HG03025 (cell line): Measurements from ENCODE around the gene GTPBP4.
A peak's percentile ranks its signal among the peaks of the same experiment; 100 is the strongest.
"Not testable (repeated sequence)": the region's sequence is repeated elsewhere in the genome, so short reads cannot be mapped to it uniquely, and the experiment has no call there.

Experiments
- ATAC-seq: cut with Tn5 transposase; IDR thresholded peaks from one replicate; pipeline ENCODE4 v1.9.1; 2021; ENCODE audit warnings: mild to moderate bottlenecking, moderate library complexity; ENCODE audit not compliant: unreplicated experiment, low FRiP score

GTPBP4 gene

DNA sequence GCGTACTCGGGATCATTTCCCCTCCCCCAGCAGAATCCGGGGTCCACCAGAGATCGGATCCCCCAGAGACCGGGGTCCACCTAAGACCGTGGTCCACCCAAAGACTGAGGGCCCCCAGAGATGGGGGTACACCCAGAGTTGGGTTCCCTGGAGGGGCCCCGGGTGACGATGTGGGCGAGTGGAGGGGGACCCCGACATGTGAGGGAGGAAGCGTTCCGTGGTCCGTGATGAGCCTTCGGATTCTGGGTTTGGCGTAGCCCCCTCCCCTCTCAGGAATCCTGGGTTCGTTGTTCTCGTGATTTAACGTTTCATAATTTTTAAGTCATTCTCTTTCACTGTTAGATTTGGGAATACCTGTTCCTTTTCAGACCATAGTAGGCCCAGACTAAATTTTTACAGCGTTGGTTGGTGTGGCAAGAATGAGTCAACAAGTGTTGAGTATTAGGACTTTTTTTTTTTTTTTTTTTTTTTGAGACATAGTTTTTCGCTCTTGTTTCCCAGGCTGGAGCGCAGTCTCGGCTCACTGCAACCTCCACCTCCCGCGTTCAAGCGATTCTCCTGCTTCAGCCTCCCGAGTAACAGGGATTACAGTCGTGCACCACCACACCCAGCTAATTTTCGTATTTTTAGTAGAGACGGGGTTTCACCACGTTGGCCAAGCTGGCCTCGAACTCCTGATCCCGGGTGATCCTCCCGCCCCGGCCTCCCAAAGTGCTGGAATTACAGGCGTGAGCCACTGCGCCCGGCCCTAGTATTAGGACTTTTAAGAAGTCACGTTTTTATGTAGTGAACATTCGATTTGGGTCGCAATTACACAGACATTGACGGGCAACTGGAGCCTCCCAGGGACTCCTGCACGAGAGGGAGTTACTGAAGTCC, 672 bp downstream of the GTPBP4 start:
- peak; percentile 19 for ATAC-seq

DNA sequence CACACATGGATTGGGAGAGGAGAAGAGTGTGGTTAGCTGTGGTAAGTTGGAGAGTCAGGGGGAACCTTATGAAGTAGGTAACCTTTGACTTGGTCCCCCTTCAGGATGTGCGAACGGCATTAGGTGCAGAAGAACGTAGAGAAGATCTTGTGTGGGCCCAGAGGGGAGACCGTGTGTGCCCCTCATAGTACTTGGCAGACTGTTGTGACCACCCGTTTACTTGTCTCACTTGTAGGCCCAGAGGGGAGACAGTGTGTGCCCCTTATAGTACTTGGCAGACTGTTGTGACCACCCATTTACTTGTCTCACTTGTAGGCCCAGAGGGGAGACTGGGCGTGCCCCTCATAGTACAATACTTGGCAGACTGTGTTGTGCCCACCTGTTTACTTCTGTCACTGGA, 2.6 kb downstream of the GTPBP4 start:
- no peak for ATAC-seq

DNA sequence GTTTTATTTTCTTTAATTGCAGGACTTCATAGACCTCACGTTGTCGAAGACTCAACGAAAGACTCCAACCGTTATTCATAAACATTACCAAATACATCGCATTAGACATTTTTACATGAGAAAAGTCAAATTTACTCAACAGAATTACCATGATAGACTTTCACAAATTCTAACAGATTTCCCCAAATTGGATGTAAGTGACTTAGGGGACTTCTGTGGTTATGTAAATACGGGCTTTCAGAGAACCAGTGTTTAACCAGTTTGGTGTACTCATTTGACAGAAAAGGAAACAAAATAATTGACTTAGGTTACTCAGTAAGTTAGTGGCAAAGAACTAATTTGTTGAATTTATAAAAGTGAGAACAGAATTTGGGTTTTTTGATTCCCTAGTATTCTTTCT, 4.2 kb downstream of the GTPBP4 start:
- ATAC-seq = no peak

DNA sequence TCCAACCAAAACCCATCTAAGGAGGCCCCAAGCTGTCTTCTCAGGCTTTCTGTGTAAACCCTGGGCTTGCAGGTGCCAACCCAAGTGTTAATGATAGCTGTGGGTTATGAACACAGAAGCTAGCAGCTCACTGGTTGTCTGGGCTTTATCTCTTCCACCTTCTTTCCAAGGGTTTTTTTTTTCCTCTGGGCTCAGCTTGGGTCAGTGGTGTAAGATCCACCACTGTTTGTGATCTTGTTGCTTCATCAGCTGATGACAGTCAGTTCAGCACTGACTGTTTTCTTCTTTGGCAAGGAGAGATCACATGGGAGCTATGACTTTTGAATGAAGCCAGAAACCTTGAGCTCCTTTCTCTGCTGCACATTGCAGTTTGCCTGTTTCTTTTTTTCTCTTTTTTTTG, 4.6 kb downstream of the GTPBP4 start:
- ATAC-seq = no peak

GRCh38 chr10:994836-995558, 6.8 kb downstream of the GTPBP4 start:
- no peak for ATAC-seq

- ATAC-seq = no peak
Measured at GRCh38 chr10:995559-995926, 7.3 kb downstream of the GTPBP4 start.

DNA sequence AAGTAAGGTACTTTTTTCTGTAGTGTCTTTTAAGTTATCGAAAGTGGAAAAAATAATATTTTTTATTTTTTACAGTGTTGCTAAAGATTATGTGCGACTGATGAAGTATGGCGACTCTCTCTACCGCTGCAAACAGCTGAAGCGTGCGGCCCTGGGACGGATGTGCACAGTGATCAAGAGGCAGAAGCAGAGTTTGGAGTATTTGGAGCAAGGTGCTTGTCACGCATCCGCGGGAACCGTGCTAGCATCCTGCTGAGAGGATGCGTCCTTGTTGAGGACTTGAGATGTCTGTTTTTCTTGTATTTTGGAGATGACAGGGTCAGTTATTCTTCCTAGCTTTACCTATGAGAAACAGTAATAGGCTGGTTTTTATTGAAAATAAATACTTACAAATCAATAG, 7.8 kb downstream of the GTPBP4 start:
- no peak for ATAC-seq

GRCh38 chr10:997266-998022, 9.2 kb downstream of the GTPBP4 start:
- ATAC-seq = no peak

GRCh38 chr10:1002425-1003006, 14.3 kb downstream of the GTPBP4 start:
- ATAC-seq = no peak

- ATAC-seq = no peak
Measured at GRCh38 chr10:1003884-1004670, 15.8 kb downstream of the GTPBP4 start.

- ATAC-seq = no peak
Measured at GRCh38 chr10:1006573-1006972, 18.3 kb downstream of the GTPBP4 start.

- no peak for ATAC-seq
Measured at GRCh38 chr10:1007583-1007982, 19.3 kb downstream of the GTPBP4 start.

DNA sequence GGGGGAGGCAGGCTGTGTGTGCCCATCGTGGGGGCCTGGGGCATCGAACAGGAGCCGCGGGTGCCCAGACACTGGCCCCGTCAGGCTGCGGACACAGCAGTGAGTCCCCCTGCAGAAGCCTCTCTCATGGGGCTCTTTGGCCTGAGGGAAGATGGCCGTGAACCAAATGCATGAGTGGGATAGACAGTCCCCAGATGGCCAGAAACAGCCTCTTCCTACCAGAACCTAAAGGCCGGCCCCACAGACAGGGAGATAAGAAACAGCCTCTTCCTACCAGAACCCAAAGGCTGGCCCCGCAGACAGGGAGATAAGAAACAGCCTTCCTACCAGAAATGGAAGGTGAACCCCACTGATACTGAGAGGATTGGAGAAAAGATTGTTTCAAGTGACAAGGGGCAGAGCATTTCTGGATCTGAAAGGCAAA, 20.8 kb downstream of the GTPBP4 start:
- ATAC-seq = no peak

DNA sequence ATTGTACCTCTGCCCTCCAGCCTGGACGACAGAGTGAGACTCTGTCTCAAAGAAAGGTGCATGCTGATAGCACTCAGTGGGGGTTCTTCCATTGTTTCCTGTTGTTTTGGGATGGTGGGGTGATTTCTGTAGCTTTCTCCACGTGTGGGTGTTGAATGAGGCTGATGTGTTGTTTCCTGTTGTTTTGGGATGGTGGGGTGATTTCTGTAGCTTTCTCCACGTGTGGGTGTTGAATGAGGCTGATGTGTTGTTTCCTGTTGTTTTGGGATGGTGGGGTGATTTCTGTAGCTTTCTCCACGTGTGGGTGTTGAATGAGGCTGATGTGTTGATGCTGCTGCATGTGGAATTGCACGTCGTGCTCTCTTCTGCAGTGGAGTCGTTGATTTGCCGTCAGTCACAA, 21.7 kb downstream of the GTPBP4 start:
- not testable (repeated sequence) for ATAC-seq

DNA sequence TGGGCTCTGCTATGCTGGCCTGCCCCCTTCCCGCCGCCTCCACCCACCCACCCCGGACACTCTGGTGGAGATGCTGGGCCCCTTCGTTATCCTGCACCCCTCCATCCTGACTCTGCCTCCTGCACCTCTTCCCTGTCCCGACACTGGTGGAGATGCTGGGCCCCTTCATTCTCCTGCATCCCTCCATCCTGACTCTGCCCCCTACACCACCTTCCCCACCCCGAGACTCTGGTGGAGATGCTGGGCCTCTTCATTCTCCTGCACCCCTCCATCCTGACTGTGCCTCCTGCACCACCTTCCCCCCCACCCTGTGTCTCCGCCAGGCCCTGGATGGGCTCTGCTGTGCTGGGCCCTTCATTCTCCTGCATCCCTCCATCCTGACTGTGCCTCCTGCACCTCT, 22.5 kb downstream of the GTPBP4 start:
- ATAC-seq = no peak

DNA sequence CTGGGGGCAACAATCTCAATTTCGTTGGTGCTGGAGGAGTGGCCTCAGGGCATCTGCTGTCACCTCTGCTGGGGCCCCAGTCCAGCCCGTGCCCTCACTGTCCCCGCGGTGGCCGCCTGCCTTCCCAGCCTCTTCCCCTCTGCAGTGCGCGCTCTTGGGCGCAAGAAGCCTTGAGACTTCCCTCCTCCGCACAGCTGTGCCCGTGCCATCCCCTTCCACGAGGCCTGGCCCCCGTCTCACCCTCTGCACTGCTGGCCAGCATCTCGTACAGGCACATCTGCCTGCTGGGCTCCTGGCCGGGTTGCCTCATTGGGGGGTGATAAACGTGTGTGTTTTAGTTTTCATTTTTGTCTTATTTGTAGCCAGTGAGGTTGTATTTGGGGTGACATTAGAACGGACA, 23.5 kb downstream of the GTPBP4 start:
- ATAC-seq = no peak

DNA sequence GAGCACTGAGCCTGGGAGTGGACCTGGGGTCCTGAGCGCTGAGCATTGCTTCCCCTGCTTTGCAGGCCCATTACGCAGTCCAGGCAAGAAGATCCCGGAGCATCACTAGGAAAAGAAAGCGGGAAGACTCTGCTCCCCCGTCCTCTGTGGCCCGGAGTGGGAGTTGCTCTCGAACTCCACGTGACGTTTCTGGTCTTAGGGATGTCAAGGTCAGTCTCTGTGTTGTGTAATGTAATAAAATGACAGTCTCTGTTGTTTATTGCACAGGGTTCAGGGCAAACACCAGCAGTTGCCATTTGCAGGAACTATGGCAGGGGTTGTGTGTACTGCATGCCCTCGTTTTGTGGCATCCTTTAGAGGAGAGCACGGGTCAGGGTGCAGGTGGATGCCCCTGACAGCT, 27.5 kb downstream of the GTPBP4 start:
- no peak for ATAC-seq

DNA sequence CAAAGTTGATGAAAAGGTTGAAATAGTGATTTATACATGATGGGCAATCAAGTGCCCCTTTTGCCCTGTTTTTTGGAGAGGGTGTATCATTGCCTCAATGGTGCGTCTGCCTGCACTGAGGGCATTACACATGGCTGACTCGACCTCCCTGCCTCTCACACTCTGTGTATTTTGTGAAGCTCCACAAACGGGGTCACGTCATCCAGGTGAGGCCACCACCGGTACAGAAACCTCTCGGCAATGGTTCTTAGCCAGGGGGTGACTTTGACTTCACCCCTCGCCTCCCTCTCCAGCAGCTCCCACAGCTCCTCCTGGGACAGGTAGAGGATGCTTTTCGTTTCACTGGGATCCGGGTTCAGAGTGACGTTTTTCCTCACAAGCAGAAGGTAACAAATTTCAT, 31.1 kb downstream of the GTPBP4 start:
- no peak for ATAC-seq

GRCh38 chr10:1020460-1020859, 32.2 kb downstream of the GTPBP4 start:
- no peak for ATAC-seq

DNA sequence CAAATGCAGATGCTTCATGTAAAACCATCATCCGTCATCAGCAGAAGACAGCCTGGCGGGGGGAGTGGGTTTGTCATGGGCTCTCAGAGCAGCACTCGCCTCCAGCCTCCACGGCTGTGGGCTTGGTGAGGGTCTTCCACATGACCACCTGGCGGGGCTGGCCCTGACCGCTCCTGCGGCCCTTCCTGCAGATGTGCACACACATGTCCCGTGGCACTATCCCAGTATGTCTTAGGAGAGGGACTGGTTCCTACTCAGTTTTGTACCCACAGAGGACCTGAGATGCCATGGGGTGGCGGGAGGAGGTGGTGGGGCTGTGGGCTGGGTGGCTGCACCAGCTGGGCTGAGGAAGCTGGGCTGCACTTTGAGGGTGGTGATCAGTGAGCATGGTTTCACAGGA, 32.7 kb downstream of the GTPBP4 start:
- ATAC-seq = no peak
